Hematopoietic multipotent progenitor cell treated with erythropoietin and hydrocortisone succinate and interleukin-3 and kit ligand, for 17 days (in vitro differentiated cells): ENCODE results near the gene RNF41.

Source experiments
- DNase-seq: peaks from one replicate; pipeline ENCODE4 v3.0.0-alpha.2; 2015; ENCODE audit warnings: low spot score

The RNF41 gene

GRCh38 chr12:56243731-56244181 is 22.0 kb upstream of the RNF41 start:
- peak; percentile 83 for DNase-seq

DNA sequence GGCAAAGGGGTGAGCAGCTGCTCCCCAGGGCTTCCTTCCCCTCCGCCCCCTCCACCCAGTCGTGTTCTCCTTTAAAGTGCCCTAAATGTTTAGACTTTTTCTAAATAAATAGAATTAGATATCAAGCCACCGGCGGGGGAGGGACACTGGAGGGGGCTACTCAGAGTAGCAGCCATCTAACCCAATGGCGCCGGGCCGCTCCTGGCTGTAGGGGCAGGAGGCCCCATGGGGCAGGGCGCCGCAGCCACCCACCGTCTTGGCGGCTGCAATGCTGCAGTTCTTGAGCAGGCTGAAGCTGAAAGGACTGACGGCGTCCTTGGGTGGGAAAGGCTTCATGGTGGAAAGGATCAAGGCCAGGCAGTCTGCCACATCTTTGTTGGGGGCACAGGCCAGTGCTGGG is 21.3 kb upstream of the RNF41 start:
- no peak for DNase-seq

DNA sequence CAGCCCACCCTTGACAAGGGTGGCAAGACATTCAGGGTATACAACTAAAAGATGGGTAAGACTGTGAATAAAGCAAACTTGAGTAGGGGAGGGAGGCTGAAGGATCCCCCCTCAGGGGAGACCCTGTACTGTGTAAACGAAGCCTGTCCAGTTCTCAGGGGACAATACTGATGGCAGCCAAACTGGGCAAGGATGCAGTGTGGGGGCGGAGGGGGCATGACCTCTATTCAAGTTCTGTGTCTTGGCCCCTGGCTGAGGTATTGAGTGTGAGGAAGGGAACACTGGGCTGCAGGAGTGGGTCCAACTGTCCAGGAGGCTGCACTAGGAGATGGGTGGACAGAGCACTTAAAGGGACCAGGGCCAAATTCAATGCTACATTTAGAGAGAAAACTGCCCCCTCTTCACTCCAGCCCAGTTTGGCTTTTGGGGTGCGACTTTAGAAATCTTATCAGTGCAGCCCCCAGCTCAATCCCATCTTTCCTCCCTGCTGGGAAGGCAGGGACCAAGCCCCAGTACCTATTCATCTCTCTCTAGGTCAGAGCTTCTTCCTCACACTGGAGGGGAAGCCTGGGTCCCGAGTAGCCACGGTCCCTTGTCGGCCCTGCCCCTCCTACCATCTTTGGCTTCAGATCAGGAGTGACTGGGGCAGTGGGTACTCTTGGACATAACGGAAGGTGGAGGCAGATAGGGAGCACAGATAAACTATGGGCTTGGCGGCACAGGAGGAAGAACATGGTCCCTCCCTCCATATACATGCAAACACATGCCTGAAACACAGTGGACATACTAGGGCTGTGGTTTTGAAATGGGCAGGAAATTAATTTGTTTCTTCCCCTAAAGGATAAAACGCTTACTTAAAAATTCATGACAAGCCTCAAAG is 19.9 kb upstream of the RNF41 start:
- no peak for DNase-seq

GRCh38 chr12:56237552-56237951 is 15.8 kb upstream of the RNF41 start:
- no peak for DNase-seq

GRCh38 chr12:56236985-56237384 is 15.3 kb upstream of the RNF41 start:
- no peak for DNase-seq

DNA sequence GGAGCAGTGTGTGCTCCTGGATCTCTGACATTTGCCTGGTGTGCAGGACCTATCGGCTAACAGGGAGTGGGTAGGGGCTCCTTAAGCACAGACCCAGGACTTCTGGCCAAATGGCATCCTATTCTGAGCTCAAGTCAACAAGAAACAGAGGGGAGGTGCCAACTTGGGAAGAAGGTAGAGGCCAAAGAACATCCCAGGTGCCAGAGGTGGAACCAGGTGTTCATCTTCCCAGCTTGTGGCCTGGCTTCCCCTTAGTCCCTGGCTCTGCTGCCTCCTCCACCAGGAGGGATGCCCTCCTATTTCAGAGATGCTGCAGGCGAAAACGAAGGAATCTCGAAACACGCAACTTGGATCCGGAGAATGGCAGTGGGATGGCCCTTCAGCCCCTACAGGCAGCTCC is 14.4 kb upstream of the RNF41 start:
- DNase-seq: no peak

GRCh38 chr12:56234746-56235436 is 13.2 kb upstream of the RNF41 start:
- no peak for DNase-seq

DNA sequence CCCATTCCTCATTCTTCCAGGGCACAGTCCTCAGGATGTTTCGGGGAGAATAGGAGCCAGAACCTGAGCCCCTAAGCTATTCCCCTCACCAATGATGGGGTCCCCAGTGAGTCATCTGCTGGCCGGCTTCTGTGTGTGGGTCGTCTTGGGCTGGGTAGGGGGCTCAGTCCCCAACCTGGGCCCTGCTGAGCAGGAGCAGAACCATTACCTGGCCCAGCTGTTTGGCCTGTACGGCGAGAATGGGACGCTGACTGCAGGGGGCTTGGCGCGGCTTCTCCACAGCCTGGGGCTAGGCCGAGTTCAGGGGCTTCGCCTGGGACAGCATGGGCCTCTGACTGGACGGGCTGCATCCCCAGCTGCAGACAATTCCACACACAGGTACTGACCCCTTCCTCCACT is 9.5 kb upstream of the RNF41 start:
- DNase-seq: no peak

GRCh38 chr12:56230432-56231183 is 8.9 kb upstream of the RNF41 start:
- DNase-seq: no peak

DNA sequence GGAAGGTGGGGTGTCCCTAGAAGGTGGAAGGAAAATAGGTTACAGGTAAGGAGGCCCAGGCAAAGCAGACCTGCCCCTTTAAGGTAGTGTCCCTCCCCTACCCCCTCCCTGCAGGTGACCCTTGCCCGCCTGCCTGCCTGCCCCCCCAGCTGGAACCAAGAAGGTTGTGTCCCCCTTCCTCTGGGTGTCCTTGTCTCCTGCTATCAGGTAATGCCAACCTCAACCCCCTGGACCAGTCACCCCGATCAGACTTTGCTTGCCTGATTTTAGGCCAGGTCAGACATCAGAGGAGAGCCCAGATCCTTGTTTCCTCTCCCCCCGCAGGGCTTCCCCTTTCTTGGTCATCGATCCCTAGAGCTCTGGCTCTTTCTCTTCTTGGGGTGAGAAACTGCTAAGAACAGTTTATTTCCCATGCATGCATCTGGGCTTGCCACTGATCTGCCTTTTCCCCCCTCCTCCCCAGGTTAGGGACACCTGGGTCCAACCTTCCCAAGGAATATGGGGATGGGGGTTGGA is 8.3 kb upstream of the RNF41 start, which contains the start of gene SLC39A5:
SLC39A5 (plus strand) TSS at position 136 of the 516 bp plus-strand sequence. CDS start 1,224 bp downstream, outside the sequence.
- no peak for DNase-seq

GRCh38 chr12:56229082-56229481 is 7.4 kb upstream of the RNF41 start:
- no peak for DNase-seq

- no peak for DNase-seq
Observed at GRCh38 chr12:56224954-56225353, 3.2 kb upstream of the RNF41 start.

GRCh38 chr12:56224102-56224701 is 2.5 kb upstream of the RNF41 start, which contains the start of gene NABP2:
Gene NABP2 (plus strand): TSS chr12:56224342. CDS start chr12:56224857, 515 bp downstream.
- peak; percentile 97 for DNase-seq

- no peak for DNase-seq
Observed at GRCh38 chr12:56223571-56224101, 1.9 kb upstream of the RNF41 start.

- DNase-seq: no peak
Observed at GRCh38 chr12:56222531-56222895, 791 bp upstream of the RNF41 start.

- no peak for DNase-seq
Observed at GRCh38 chr12:56221232-56221756, 428 bp downstream of the RNF41 start.

GRCh38 chr12:56220611-56221231 is 1.0 kb downstream of the RNF41 start:
- DNase-seq: peak; percentile 23

DNA sequence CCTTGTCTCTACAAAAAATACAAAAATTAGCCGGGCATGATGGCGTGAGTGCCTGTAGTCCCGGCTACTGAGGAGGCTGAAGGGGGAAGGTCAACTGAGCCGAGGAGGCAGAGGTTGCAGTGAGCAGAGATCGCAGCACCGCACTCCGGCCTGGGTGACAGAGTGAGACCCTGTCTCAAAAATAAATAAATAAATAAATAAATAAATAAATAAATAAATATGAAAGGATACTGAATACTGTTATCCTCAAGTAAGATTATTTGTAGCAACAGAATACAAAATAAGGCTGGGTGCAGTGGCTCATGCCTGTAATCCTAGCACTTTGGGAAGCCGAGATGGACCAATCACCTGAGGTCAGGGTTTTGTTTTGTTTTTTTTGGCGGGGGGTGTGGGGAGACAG is 1.9 kb downstream of the RNF41 start:
- no peak for DNase-seq

DNA sequence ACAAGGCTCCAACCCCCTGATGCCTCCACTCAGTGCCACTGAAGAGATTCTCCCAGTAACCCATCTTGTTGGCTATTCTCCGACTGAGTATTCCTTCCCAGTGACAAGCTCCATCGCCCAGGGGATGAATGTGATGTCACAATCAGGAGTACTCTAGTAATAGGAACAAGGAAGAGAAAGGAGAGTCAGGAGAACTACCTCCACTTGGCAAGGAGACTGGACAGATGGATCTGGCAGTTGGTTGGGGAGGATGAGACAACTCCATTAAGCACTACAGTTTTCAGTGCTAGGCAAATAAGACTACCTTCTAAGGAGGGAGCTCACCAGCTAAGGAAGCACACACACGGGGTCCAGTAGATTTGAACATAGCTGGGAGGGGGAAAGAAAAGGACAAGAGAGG is 5.3 kb downstream of the RNF41 start:
- no peak for DNase-seq

- DNase-seq: no peak
Observed at GRCh38 chr12:56213878-56214277, 7.8 kb downstream of the RNF41 start.

- peak; percentile 67 for DNase-seq
Observed at GRCh38 chr12:56212361-56212760, 9.4 kb downstream of the RNF41 start.
